Peyer's patch (tissue), 4 donors: ENCODE results near the gene VPS9D1. TPM values are rescaled to one million over a fixed set of nuclear protein-coding genes. Genes with fewer than 3 reads are reported as not detected.

Experiments
- DNase-seq, 3 donors: peaks; one replicate each; pipeline ENCODE4 v3.0.0-alpha.2; 2017 to 2019
- H3K27ac ChIP-seq, 4 donors: fragments of 200-600 bp; sonication (generic); one replicate each; pipeline ENCODE4 v1.5.1; 2016 to 2019
- H3K27me3 ChIP-seq, 2 donors: fragments of 200-600 bp; sonication (generic); one replicate each; pipeline ENCODE4 v1.5.1; 2019
- H3K36me3 ChIP-seq, 3 donors: fragments of 200-600 bp; sonication (generic); one replicate each; pipeline ENCODE4 v1.5.1; 2016 to 2019
- H3K4me1 ChIP-seq, 4 donors: fragments of 200-600 bp; sonication (generic); one replicate each; pipeline ENCODE4 v1.5.1; 2016 to 2019
- H3K4me3 ChIP-seq, 4 donors: fragments of 200-600 bp; sonication (generic); 1 replicate in 3 of 4; 2 replicates in 1 of 4; pipeline ENCODE4 v1.5.1; 2016 to 2019; ENCODE audit warnings: mild to moderate bottlenecking in 1 of 4
- H3K9me3 ChIP-seq, 4 donors: fragments of 200-600 bp; sonication (generic); one replicate each; pipeline ENCODE4 v1.5.1; 2016 to 2019; ENCODE audit warnings: mild to moderate bottlenecking in 1 of 4
- POLR2A ChIP-seq, 2 donors: fragments of 450-650 bp; IDR thresholded peaks; one replicate each; pipeline ENCODE4 v1.5.1; 2017; ENCODE audit warnings: antibody characterized with exemption in 2 of 2, mild to moderate bottlenecking in 2 of 2, moderate library complexity in 2 of 2
- total RNA-seq, 4 donors: library from RNA; depleted of rRNA; stranded (reverse); fragments of >200 nt; gene quantifications; one replicate each; pipeline ENCODE4 v1.1.0, GENCODE V29; 2016
- TF ChIP-seq, protein P1 (sequence below), 6 experiments: fragments of 450-650 bp in 4 of 6; fragments of 200-600 bp in 2 of 6; sonication (generic) in 1 of 6; IDR thresholded peaks; one replicate each; pipeline ENCODE4 v1.5.1; 2017 to 2019; ENCODE audit warnings: antibody characterized with exemption in 6 of 6, mild to moderate bottlenecking in 3 of 6, moderate library complexity in 1 of 6

The VPS9D1 gene
- total RNA-seq, 4 donors from 2014 or later = 14.9 to 45.9 (median 27.9) TPM

DNA sequence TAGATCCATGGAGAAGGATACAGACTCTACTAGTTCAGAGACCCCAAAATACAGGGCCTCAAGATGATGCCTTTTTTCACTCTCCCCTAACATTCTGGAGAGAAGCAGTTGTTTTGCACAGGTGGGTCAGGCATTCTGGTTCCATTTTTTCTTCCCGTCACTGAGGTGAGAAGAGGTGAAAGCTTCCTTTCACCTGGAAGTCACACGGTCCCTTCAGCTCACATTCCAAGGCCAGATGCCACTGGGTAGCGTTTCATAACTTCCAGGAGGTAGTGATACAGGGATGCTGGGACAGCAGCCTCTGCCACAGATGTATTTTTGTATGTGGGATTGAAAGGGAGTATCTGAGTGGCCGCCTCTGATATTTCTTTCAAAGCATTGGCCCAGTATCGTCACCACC, 32.3 kb downstream of the VPS9D1 start:
- no peaks in the 10 kb centered on the region for H3K9me3 ChIP-seq
- H3K27ac ChIP-seq = peak overlapping the region in 2 of 4 donors; percentile 41 to 93
- no peak for DNase-seq
- peaks cover 0 to 38% (median 3%) of the 10 kb centered on the region in 3 donors for H3K36me3 ChIP-seq
- H3K4me1 ChIP-seq = peaks cover 3 to 16% (median 8%) of the 10 kb centered on the region in 4 donors
- no peak for TF ChIP-seq POLR2A (IDR thresholded peaks at IDR 0.05)
- H3K27me3 ChIP-seq = no peaks in the 10 kb centered on the region
- no peak overlapping the region for H3K4me3 ChIP-seq

DNA sequence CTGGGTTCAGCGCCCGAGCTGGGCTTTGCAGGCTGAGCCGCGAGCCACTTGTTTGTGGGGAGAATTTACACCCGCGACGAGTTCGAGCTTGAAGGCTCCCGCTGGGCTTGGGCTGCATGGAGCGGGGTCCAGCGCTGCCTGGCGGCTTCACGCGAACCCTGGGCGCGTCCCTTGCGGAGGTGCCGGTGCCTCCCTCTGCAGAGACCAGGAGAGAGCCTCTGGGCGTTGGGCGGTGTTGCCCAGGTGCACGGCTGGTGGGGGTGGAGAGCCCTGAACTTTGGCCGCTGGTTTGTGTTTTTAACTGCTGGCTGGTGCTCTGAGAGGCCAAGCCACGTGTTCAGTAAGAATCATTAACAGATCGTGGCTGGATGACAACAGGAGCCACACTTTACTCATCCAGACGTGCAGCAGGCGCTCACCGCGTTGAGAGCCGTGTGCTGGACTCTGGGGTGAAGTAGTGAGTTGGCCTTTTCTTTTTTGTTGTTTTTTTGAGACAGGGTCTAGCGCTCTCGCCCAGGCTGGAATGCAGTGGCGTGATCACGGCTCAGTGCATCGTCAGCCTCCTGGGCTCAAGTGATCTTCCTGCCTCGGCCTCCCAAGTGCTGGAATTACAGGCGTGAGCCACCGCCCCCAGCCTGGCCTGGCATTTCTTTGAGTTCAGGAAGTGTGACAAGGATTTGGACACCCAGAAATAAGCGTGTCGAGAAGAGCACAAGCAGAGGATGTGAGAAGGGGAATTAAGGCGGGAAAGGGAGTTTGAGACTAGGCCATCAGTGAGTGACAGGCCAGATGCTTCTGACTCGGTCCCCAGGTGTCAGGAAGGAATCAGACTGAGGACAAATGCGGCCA, 33.4 kb downstream of the VPS9D1 start:
- Histone ChIP-seq H3K9me3 (no peaks in the 10 kb centered on the region), H3K27me3 (no peaks in the 10 kb centered on the region), H3K36me3 (peaks cover 0 to 27% (median 3%) of the 10 kb centered on the region in 3 donors), H3K4me3 (peak overlapping the region; percentile 76 to 88 (median 81)), H3K27ac (peak overlapping the region; percentile 82 to 93 (median 90)), H3K4me1 (peaks cover 3 to 16% (median 8%) of the 10 kb centered on the region in 4 donors)
- TF ChIP-seq, protein P1, sequence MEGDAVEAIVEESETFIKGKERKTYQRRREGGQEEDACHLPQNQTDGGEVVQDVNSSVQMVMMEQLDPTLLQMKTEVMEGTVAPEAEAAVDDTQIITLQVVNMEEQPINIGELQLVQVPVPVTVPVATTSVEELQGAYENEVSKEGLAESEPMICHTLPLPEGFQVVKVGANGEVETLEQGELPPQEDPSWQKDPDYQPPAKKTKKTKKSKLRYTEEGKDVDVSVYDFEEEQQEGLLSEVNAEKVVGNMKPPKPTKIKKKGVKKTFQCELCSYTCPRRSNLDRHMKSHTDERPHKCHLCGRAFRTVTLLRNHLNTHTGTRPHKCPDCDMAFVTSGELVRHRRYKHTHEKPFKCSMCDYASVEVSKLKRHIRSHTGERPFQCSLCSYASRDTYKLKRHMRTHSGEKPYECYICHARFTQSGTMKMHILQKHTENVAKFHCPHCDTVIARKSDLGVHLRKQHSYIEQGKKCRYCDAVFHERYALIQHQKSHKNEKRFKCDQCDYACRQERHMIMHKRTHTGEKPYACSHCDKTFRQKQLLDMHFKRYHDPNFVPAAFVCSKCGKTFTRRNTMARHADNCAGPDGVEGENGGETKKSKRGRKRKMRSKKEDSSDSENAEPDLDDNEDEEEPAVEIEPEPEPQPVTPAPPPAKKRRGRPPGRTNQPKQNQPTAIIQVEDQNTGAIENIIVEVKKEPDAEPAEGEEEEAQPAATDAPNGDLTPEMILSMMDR (IDR thresholded peaks at IDR 0.05) = peak in 2 of 6 experiments; percentile 2 to 9
- TF ChIP-seq POLR2A (IDR thresholded peaks at IDR 0.05) = peak; percentile 90 to 92
- DNase-seq = peak in 2 of 3 donors; percentile 90 to 93

GRCh38 chr16:89686520-89687091, 34.1 kb downstream of the VPS9D1 start, which contains the start of gene CDK10:
Gene CDK10, plus strand, starts transcription at chr16:89686689. Its CDS starts 22 bp downstream, at chr16:89686711.
- H3K27me3 ChIP-seq = no peaks in the 10 kb centered on the region
- H3K4me1 ChIP-seq = peaks cover 3 to 16% (median 8%) of the 10 kb centered on the region in 4 donors
- H3K27ac ChIP-seq = peak within 1 kb of the TSS; percentile 82 to 93 (median 90)
- H3K36me3 ChIP-seq = peaks cover 0 to 20% (median 3%) of the 10 kb centered on the region in 3 donors
- no peaks in the 10 kb centered on the region for H3K9me3 ChIP-seq
- peak; percentile 74 to 95 (median 95) for DNase-seq
- peak; percentile 43 to 80 for TF ChIP-seq POLR2A (IDR thresholded peaks at IDR 0.05)
- TF ChIP-seq, protein P1 (IDR thresholded peaks at IDR 0.05) = no peak
- peak within 1 kb of the TSS; percentile 76 to 88 (median 81) for H3K4me3 ChIP-seq

GRCh38 chr16:89685916-89686315, 34.8 kb downstream of the VPS9D1 start:
- Histone ChIP-seq H3K27me3 (no peaks in the 10 kb centered on the region), H3K9me3 (no peaks in the 10 kb centered on the region), H3K4me1 (peaks cover 3 to 16% (median 8%) of the 10 kb centered on the region in 4 donors), H3K36me3 (peaks cover 0 to 14% (median 3%) of the 10 kb centered on the region in 3 donors), H3K4me3 (peak overlapping the region in 1 of 4 donors; percentile 88), H3K27ac (no peak overlapping the region)
- no peak for DNase-seq
- TF ChIP-seq, protein P1 (IDR thresholded peaks at IDR 0.05) = no peak
- no peak for TF ChIP-seq POLR2A (IDR thresholded peaks at IDR 0.05)

- no peak for TF ChIP-seq POLR2A (IDR thresholded peaks at IDR 0.05)
- TF ChIP-seq, protein P1 (IDR thresholded peaks at IDR 0.05) = no peak
- no peaks in the 10 kb centered on the region for H3K9me3 ChIP-seq
- DNase-seq = no peak
- no peaks in the 10 kb centered on the region for H3K36me3 ChIP-seq
- H3K4me3 ChIP-seq = no peak overlapping the region
- H3K4me1 ChIP-seq = no peaks in the 10 kb centered on the region
- no peak overlapping the region for H3K27ac ChIP-seq
- no peaks in the 10 kb centered on the region for H3K27me3 ChIP-seq
Measured at GRCh38 chr16:89678258-89678657, 42.4 kb downstream of the VPS9D1 start.
